SJCRH30 (cell line): ENCODE results near the gene RNF212. TPM values are rescaled to one million over a fixed set of nuclear protein-coding genes. Genes with fewer than 3 reads are reported as not detected.
A peak's percentile ranks its signal among the peaks of the same experiment; 100 is the strongest.

Experiments used
- DNase-seq, 2 experiments: peaks; one replicate each; pipeline ENCODE4 v3.0.0-alpha.2; 2015 to 2020
- H3K27ac ChIP-seq: fragments of 250-450 bp; sonication (Bioruptor Pico); 2 replicates; pipeline ENCODE4 v1.5.1; 2020; ENCODE audit warnings: mild to moderate bottlenecking, moderate library complexity
- H3K27me3 ChIP-seq: fragments of 250-450 bp; sonication (Bioruptor Pico); 2 replicates; pipeline ENCODE4 v1.5.1; 2020; ENCODE audit warnings: mild to moderate bottlenecking, moderate library complexity
- H3K36me3 ChIP-seq: fragments of 250-450 bp; sonication (Bioruptor Pico); 2 replicates; pipeline ENCODE4 v1.5.1; 2020; ENCODE audit warnings: mild to moderate bottlenecking, moderate library complexity
- H3K4me1 ChIP-seq: fragments of 250-450 bp; sonication (Bioruptor Pico); 2 replicates; pipeline ENCODE4 v1.5.1; 2020; ENCODE audit warnings: mild to moderate bottlenecking, moderate library complexity
- H3K4me3 ChIP-seq: fragments of 250-450 bp; sonication (Bioruptor Pico); 2 replicates; pipeline ENCODE4 v1.5.1; 2020; ENCODE audit warnings: mild to moderate bottlenecking, moderate library complexity
- H3K9me3 ChIP-seq: fragments of 250-450 bp; sonication (Bioruptor Pico); replicated peaks from 2 replicates; pipeline ENCODE4 v1.5.1; 2020; ENCODE audit warnings: mild to moderate bottlenecking, moderate library complexity
- total RNA-seq: library from RNA; depleted of rRNA; stranded (reverse); fragments of >200 nt; shearing (Covaris generic); gene quantifications from 2 replicates; pipeline ENCODE4 v1.2.3, GENCODE V29; 2014

The RNF212 gene
- total RNA-seq, 1 experiment from 2014 or later, result not detected

DNA sequence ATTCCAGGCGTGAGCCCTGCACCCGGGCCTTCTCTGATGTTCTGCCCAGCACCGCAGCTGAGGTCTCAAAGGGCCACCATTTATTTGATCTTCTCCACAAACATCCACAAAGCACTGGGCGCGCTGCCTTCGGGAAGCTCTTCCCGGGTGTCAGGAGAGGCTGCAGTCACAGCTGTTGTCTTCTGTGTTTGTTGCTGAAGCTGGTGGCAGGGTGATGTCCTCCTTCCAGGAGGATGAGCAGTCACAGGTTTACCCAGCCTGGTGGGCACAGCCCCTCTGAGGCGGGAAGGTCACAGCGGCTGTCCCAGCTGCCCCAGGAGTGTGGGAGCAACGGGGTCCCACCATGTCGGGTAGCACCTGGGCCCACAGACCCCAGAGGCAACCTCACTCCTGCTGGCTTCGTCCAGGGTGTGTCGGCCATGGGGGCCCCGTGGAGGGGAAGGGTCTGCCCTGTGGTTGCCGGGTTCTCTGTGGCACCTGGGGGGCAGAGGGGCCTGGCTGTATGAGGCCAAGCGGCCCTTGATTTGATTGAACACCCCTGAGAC, 74.3 kb downstream of the RNF212 start:
- Histone ChIP-seq H3K27me3 (no peaks in the 10 kb centered on the region), H3K9me3 (no peaks in the 10 kb centered on the region), H3K36me3 (no peaks in the 10 kb centered on the region), H3K4me1 (peaks cover 51% of the 10 kb centered on the region), H3K27ac (no peak overlapping the region), H3K4me3 (no peak overlapping the region)
- DNase-seq, result peak in 1 of 2 experiments; percentile 70

- Histone ChIP-seq H3K4me3 (no peak overlapping the region), H3K27ac (no peak overlapping the region), H3K9me3 (no peaks in the 10 kb centered on the region), H3K36me3 (no peaks in the 10 kb centered on the region), H3K27me3 (no peaks in the 10 kb centered on the region), H3K4me1 (peaks cover 64% of the 10 kb centered on the region)
- peak in 1 of 2 experiments; percentile 22 for DNase-seq
Observed at GRCh38 chr4:1036976-1037810, 76.2 kb downstream of the RNF212 start.

- no peak overlapping the region for H3K27ac ChIP-seq
- no peak for DNase-seq
Observed at GRCh38 chr4:1036095-1036494, 77.3 kb downstream of the RNF212 start.

GRCh38 chr4:1035510-1035909, 77.9 kb downstream of the RNF212 start:
- Histone ChIP-seq H3K9me3 (no peaks in the 10 kb centered on the region), H3K4me1 (peaks cover 69% of the 10 kb centered on the region), H3K4me3 (no peak overlapping the region), H3K27ac (no peak overlapping the region), H3K27me3 (peaks cover 13% of the 10 kb centered on the region; the same call in 1 of the 2 replicates), H3K36me3 (no peaks in the 10 kb centered on the region)
- peak; percentile 76 to 78 for DNase-seq

More at GRCh38 chr4:1036095-1036494, 77.3 kb downstream of the RNF212 start:
- Histone ChIP-seq H3K9me3 (no peaks in the 10 kb centered on the region), H3K36me3 (no peaks in the 10 kb centered on the region), H3K4me1 (peaks cover 66% of the 10 kb centered on the region), H3K4me3 (no peak overlapping the region), H3K27me3 (peaks cover 9% of the 10 kb centered on the region; the same call in 1 of the 2 replicates)

DNA sequence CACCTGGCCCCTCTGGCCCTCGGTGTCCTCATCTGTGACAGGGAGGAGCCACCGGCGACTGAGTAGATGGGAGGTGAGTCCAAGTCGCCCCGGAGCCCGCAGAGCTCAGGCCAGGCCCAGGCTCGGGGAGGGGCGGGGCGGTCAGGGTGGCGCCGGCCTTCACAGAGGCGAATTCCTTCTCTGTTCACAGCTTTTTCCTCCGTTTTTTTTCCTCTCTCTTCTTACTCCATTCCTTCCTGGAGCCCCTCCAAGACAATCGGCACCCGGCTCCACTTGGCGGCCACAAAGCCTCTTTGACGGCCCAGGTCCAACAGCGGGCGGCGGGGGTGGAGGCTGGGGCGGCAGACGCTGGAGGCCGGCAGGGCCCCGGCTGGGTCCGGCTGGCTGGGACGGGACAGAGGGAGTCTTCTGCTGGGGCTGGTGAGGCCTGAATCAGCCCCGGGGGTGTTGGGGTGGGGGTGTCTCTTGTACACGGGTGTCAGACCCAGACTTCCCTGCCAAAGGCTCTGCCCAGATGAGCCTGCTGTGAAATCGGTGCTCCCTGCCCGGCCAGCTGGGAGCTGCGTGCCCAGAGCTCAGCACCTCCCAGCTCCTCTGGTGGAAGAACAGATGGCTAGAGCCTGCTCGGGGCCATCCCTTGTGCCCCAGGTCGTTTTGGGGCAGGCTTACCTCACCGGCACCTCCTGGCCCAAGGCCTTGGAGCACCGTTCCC, 79.4 kb downstream of the RNF212 start:
- peak; percentile 43 to 45 for DNase-seq
- no peaks in the 10 kb centered on the region for H3K9me3 ChIP-seq
- peaks cover 13% of the 10 kb centered on the region; the same call in 1 of the 2 replicates for H3K27me3 ChIP-seq
- H3K4me1 ChIP-seq, result peaks cover 65% of the 10 kb centered on the region
- peak overlapping the region; percentile 46 for H3K4me3 ChIP-seq
- H3K36me3 ChIP-seq, result no peaks in the 10 kb centered on the region
- no peak overlapping the region for H3K27ac ChIP-seq

DNA sequence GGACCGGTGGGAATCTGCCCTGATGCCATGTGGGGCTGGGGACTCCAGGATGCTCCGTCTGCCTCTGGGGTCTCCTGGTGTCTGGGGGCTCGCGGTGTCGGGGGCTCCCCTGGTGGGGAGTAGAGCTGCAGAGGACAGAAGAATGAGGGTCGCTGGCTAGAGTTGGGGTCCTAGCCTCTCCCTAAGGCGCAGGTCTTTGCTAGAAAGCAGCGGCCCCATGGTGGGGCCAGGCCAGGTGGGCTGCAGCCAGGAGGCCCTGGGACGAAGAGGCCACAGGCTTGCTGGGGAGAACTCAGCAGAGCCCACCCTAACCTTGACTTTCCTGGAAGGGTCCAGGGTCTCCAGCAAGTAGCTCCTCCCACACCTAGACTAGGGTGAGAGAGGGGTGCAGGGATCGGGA, 80.5 kb downstream of the RNF212 start:
- H3K4me3 ChIP-seq, result no peak overlapping the region
- no peaks in the 10 kb centered on the region for H3K36me3 ChIP-seq
- peaks cover 57% of the 10 kb centered on the region for H3K4me1 ChIP-seq
- H3K27me3 ChIP-seq, result peaks cover 13% of the 10 kb centered on the region; the same call in 1 of the 2 replicates
- H3K27ac ChIP-seq, result no peak overlapping the region
- H3K9me3 ChIP-seq, result no peaks in the 10 kb centered on the region
- peak in 1 of 2 experiments; percentile 6 for DNase-seq

GRCh38 chr4:1031956-1032795, 81.2 kb downstream of the RNF212 start:
- no peak overlapping the region for H3K4me3 ChIP-seq
- peak; percentile 70 to 77 for DNase-seq
- H3K27me3 ChIP-seq, result peaks cover 13% of the 10 kb centered on the region; the same call in 1 of the 2 replicates
- H3K4me1 ChIP-seq, result peaks cover 60% of the 10 kb centered on the region
- no peak overlapping the region for H3K27ac ChIP-seq
- H3K36me3 ChIP-seq, result no peaks in the 10 kb centered on the region
- H3K9me3 ChIP-seq, result no peaks in the 10 kb centered on the region

GRCh38 chr4:1031346-1031745, 82.0 kb downstream of the RNF212 start:
- H3K4me1 ChIP-seq, result peaks cover 52% of the 10 kb centered on the region

DNA sequence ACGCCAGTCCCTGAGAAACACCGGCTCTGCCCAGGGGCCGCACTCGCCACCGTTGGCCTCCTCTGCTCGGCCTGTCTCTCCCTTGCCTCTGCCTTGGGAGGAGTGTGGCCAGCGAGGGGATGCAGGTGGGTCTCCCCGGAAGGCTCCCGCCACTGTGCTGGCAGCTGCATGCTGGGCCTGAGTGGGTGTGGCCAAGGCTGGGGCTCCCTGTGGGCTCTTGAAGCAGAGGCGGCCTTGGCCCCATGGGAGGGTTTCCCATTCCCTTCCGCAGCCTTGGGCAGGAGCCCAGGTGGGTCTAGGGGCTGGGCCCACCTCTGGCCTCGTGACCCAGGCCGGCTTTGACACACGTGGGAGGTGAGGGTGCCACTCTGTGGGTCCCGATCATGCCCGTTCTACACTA, 82.8 kb downstream of the RNF212 start:
- Histone ChIP-seq H3K4me3 (no peak overlapping the region), H3K4me1 (peaks cover 46% of the 10 kb centered on the region), H3K9me3 (no peaks in the 10 kb centered on the region), H3K27ac (no peak overlapping the region), H3K36me3 (peaks cover 6% of the 10 kb centered on the region), H3K27me3 (peaks cover 13% of the 10 kb centered on the region; the same call in 1 of the 2 replicates)
- DNase-seq, result peak; percentile 64 to 65

More at GRCh38 chr4:1031346-1031745, 82.0 kb downstream of the RNF212 start:
- Histone ChIP-seq H3K36me3 (no peaks in the 10 kb centered on the region), H3K27ac (no peak overlapping the region), H3K9me3 (no peaks in the 10 kb centered on the region), H3K27me3 (peaks cover 13% of the 10 kb centered on the region; the same call in 1 of the 2 replicates), H3K4me3 (no peak overlapping the region)
- peak in 1 of 2 experiments; percentile 6 for DNase-seq

DNA sequence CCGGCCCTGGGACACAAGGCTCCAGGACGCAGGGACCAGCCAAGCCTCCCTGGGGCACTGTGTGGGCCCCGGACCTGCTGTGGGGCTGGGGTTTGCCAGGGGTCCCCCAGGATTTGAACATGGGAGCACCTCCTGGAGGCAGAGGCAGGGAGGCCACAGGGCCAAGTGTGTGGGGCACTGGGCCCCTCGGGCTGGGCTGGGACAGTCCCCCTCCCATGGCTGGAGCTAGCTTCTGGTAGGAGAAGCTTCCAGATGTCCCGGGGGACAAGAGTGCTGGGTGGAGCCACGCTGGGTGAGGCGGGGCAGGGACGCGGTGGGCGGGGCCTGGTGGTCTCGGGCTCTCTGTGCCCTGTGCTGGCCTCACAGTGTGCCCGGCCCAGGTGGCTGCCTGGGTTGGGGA, 83.3 kb downstream of the RNF212 start:
- H3K4me3 ChIP-seq, result no peak overlapping the region
- H3K4me1 ChIP-seq, result peaks cover 41% of the 10 kb centered on the region
- H3K27ac ChIP-seq, result no peak overlapping the region
- H3K36me3 ChIP-seq, result peaks cover 11% of the 10 kb centered on the region
- H3K27me3 ChIP-seq, result peaks cover 13% of the 10 kb centered on the region; the same call in 1 of the 2 replicates
- DNase-seq, result peak; percentile 47 to 61
- H3K9me3 ChIP-seq, result no peaks in the 10 kb centered on the region

DNA sequence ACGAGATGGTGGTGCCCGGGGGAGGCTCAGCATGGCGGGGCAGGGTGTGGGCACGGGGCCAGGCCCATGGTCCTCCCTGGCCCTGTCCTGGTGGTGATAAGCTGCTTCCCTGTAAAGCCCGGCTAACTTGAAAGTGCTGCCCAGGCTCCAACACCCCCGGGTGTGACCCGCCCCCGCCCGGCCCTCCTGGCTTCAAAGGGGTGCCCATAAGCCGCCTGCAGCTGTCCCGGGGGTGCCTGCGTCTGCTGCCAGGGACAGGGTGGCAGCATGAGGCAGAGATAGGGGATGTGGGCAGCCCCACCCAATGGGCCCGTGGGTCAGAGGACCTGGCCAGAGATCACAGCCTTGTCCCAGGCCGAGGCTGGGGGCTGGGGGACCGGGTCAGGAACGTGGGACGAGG, 83.8 kb downstream of the RNF212 start:
- H3K27ac ChIP-seq, result no peak overlapping the region

GRCh38 chr4:1028574-1029220, 84.7 kb downstream of the RNF212 start:
- peaks cover 32% of the 10 kb centered on the region for H3K4me1 ChIP-seq
- peaks cover 18% of the 10 kb centered on the region for H3K36me3 ChIP-seq
- no peak overlapping the region for H3K27ac ChIP-seq
- peaks cover 13% of the 10 kb centered on the region; the same call in 1 of the 2 replicates for H3K27me3 ChIP-seq
- no peak for DNase-seq
- H3K9me3 ChIP-seq, result no peaks in the 10 kb centered on the region
- no peak overlapping the region for H3K4me3 ChIP-seq

More for the DNA sequence above, 83.8 kb downstream of the RNF212 start:
- Histone ChIP-seq H3K4me3 (no peak overlapping the region), H3K4me1 (peaks cover 39% of the 10 kb centered on the region), H3K9me3 (no peaks in the 10 kb centered on the region), H3K36me3 (peaks cover 14% of the 10 kb centered on the region), H3K27me3 (peaks cover 13% of the 10 kb centered on the region; the same call in 1 of the 2 replicates)
- no peak for DNase-seq

DNA sequence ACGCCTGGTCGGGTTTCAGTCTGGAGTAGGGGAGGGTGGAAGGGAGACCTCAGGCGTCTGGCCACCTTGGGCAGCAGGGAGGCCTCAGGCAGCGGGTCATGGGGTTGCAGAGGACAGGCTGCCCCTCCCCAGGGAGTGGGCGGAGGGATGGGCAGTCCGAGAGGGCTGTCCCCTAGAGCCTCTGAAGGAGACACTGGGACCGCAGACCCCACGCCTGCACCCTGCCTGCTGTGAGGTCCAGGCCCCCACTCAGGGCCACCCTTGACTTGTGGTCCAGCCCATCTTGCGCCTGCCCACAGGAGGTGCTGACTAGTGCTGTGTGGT, 85.5 kb downstream of the RNF212 start:
- no peak overlapping the region for H3K4me3 ChIP-seq
- H3K4me1 ChIP-seq, result peaks cover 24% of the 10 kb centered on the region
- H3K36me3 ChIP-seq, result peaks cover 23% of the 10 kb centered on the region
- peak in 1 of 2 experiments; percentile 38 for DNase-seq
- H3K27me3 ChIP-seq, result peaks cover 13% of the 10 kb centered on the region; the same call in 1 of the 2 replicates
- H3K27ac ChIP-seq, result no peak overlapping the region
- no peaks in the 10 kb centered on the region for H3K9me3 ChIP-seq
